ENCODE data around the gene RAB26. TPM values are rescaled to one million over a fixed set of nuclear protein-coding genes. Genes with fewer than 3 reads are reported as not detected.
"Not testable (repeated sequence)": the region's sequence is repeated elsewhere in the genome, so short reads cannot be mapped to it uniquely, and the experiment has no call there.

The RAB26 gene
- total RNA-seq, 1 donor from 2014 or later: 0.26 TPM

DNA sequence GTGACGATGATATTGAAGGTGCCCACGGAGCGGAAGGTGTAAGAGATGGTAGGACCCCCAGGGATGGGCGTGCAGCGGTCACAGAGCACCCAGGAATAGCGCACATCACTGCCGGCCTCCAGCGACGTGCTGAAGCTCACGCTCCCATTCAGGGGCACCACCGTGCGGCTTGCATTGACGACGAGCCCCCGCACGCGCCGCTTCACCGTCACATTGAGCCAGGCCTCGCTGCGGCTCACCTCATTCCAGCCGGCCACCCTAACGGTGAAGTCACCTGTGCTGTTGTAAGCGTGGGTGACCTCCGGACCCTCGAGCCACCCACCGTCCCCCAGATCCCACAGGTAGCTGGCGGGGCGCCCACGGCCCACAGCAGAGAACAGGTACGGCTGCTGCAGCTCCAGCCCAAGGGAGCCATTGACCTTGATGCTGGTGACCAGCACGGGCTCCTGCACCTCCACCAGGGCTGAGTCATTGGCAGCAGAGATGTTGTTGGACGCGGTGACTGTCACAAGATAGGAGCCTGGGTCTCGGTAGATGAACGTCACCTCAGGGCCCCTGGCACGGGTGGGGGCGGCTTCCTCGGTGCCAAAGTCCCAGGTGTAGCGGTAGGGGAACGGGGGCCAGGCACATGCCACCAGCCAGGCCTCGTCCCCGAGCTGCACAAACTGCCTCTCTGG is 38.0 kb upstream of the RAB26 start:
- H3K27me3 ChIP-seq (ENCODE audit: control insufficient read depth, insufficient read depth, low read length); H3K36me3 ChIP-seq (ENCODE audit: control insufficient read depth, insufficient read depth, low read length); H3K4me3 ChIP-seq (ENCODE audit: low read depth, low read length); DNase-seq (ENCODE audit: low read depth); FAIRE-seq: not testable (repeated sequence)

DNA sequence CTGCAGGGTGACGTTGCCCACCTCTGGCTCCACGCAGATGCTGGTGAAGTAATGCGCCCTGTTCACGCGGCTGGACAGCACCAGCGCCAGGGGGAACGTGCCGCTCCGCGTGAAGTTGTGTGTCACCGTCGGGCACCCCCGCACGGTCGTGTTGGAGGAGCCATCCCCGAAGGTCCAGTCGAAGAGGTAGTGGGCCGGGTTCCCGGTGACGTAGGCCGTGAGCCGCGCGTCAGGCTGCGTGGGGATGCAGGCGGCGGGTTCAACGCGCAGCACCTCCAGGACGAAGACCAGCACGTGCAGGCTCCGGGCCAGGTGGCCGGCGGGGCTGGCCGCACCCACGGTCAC is 37.4 kb upstream of the RAB26 start:
- not testable (repeated sequence) for DNase-seq (ENCODE audit: low read depth); H3K36me3 ChIP-seq (ENCODE audit: control insufficient read depth, insufficient read depth, low read length); FAIRE-seq; H3K27me3 ChIP-seq (ENCODE audit: control insufficient read depth, insufficient read depth, low read length); H3K4me3 ChIP-seq (ENCODE audit: low read depth, low read length)

DNA sequence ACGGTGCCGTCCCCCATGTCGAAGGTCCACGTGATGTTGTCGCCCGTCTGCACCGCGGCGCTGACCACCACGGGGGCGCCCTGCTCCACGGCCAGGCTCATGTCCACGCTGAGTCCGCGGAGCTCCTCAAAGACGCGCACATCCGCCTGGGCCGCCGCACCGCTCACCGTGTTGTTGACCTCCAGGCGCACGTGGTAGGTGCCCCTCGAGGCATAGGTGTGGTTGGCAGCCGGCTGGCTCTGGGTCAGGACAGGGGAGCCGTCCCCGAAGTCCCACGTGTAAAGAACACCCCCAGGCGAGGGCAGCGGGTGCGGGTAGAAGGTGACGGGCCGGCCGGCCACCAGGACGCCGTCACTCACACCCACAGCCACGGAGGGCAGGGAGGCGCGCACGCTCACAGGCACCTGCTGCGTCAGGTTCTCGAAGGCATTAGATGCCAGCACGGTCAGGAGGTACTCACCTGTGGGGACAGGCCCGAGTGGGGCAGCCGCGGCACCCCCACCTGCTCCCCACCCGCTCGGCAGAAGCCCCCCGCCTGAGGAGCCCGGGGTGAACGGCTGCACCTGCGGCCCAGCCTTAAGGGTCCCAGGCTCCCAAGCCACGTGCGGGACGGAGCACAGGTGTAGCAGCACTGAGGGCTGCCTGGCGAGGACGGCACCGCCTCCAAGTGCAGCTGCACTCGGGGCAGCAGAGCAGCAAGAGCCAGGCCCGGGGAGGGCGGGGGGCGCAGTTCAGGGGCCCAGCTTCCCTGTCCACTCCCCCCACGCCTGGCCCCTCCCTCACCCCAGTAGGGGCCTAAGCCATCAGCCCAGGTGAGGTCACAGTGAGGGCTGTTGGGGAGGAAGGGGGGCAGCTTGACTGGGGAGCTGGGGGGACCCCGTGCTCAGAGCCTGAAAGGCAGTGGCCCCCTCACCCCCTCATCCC is 36.8 kb upstream of the RAB26 start:
- H3K4me3 ChIP-seq (ENCODE audit: low read depth, low read length); FAIRE-seq; H3K27me3 ChIP-seq (ENCODE audit: control insufficient read depth, insufficient read depth, low read length); H3K36me3 ChIP-seq (ENCODE audit: control insufficient read depth, insufficient read depth, low read length); DNase-seq (ENCODE audit: low read depth): not testable (repeated sequence)

DNA sequence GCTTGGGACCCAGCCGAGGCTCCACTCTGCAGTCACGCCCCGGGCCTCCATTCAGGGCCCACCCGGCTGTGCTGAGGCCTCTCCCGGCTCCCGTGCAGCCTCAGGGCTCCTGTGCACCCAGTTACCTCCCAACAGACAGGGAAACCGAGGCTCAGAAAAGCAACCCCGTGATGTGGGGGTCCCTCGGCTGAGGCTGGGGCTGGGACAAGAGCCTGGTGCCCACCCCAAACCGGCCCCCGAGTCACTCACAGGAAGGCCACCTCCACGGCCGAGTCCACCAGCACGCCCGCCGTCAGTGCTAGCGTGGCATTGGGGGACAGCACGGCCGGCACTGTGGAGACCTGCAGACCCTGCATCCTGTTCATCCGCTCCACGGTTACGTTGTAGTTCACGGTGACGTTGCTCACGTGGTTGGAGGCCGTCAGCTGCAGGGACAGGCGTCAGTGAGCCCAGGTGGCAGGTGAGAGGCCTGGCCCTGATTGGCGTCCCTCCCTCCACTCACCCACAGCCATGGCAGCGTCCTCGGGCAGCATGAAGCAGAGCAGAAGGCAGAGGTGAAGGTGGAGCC is 35.8 kb upstream of the RAB26 start:
- not testable (repeated sequence) for H3K36me3 ChIP-seq (ENCODE audit: control insufficient read depth, insufficient read depth, low read length); FAIRE-seq

DNA sequence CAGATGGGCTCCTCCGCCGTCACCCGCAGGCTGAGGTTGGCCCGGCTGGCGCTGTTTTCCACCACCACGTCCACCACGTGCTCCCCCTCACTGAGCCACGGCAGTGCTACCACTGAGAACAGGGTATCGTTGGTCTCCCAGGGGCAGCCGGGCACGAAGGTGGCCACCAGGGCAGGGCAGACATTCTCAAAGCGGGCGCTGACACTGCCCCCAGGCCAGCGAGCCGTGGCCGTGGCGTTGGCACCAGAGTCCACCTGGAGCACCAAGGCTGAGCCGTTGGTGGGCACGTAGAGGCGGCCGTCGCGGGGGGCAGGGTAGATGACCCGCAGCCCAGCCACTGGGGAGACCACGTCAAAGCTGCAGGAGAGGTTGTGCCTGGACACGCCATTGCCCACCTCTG is 34.2 kb upstream of the RAB26 start:
- not testable (repeated sequence) for H3K4me3 ChIP-seq (ENCODE audit: low read depth, low read length); H3K36me3 ChIP-seq (ENCODE audit: control insufficient read depth, insufficient read depth, low read length); DNase-seq (ENCODE audit: low read depth); FAIRE-seq; H3K27me3 ChIP-seq (ENCODE audit: control insufficient read depth, insufficient read depth, low read length)

More for the DNA sequence above, 35.8 kb upstream of the RAB26 start:
- not testable (repeated sequence) for DNase-seq (ENCODE audit: low read depth); H3K4me3 ChIP-seq (ENCODE audit: low read depth, low read length); H3K27me3 ChIP-seq (ENCODE audit: control insufficient read depth, insufficient read depth, low read length)

DNA sequence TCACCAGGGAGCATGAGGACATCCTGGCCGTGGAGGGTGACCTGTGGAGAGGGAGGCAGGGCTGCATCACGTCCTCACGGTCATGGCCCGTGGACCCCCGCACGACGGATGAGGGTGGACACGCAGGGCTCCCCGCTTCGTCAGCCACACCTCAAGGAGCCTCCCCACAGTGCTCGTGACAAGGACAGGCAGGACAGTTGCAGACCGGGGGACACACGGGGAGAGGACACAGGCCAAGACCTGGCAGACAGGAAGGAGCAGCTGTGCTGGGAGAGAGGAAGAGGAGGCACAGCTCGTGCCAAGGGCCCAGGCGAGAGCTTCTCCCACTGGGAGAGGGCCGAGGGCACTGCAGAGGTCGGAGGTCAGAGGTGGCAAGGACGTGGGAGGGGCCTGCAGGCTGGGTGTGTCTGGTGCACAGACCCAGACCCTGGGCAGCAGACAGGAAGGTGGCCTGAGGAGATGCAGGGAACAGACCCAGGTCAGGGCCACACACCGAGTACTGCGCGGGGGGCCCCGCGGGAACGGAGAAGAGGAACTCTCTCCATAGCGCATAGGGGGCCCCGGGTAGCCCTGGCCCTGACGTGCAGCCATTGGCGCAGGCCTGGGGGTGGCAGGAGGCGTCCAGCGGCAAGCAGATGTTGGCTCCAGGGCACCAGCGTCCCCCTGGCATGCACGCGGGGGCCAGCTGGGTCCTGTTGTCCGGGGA is 33.4 kb upstream of the RAB26 start:
- not testable (repeated sequence) for H3K36me3 ChIP-seq (ENCODE audit: control insufficient read depth, insufficient read depth, low read length); FAIRE-seq

DNA sequence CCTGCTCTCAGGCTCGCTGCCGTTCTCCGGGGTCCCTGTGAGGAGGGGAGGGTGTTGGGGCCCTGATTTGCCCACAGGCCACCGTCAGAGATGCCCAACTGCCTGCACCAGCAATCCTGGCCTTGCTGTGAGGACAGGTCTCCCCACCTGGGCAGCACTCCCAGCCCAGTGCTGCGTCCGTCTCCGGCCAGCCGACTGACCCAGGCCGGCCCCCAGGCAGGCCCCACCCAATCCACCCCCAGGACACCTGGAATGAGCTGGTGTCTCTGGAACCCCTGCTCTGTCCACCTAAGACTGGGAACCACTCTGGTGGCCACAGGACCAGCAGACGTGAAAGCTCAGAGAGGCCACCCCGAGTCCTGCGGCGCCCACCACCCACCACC is 32.8 kb upstream of the RAB26 start:
- no peak for DNase-seq (ENCODE audit: low read depth)
- TF ChIP-seq, protein P1, sequence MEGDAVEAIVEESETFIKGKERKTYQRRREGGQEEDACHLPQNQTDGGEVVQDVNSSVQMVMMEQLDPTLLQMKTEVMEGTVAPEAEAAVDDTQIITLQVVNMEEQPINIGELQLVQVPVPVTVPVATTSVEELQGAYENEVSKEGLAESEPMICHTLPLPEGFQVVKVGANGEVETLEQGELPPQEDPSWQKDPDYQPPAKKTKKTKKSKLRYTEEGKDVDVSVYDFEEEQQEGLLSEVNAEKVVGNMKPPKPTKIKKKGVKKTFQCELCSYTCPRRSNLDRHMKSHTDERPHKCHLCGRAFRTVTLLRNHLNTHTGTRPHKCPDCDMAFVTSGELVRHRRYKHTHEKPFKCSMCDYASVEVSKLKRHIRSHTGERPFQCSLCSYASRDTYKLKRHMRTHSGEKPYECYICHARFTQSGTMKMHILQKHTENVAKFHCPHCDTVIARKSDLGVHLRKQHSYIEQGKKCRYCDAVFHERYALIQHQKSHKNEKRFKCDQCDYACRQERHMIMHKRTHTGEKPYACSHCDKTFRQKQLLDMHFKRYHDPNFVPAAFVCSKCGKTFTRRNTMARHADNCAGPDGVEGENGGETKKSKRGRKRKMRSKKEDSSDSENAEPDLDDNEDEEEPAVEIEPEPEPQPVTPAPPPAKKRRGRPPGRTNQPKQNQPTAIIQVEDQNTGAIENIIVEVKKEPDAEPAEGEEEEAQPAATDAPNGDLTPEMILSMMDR (IDR thresholded peaks at IDR 0.05; ENCODE audit: insufficient read depth, low read length, severe bottlenecking): no peak
- Histone ChIP-seq H3K36me3 (ENCODE audit: control insufficient read depth, insufficient read depth, low read length) (peaks cover 3% of the 10 kb centered on the region), H3K27me3 (ENCODE audit: control insufficient read depth, insufficient read depth, low read length) (no peaks in the 10 kb centered on the region), H3K4me3 (ENCODE audit: low read depth, low read length) (no peak overlapping the region)
- no peak for FAIRE-seq

More for the DNA sequence above, 33.4 kb upstream of the RAB26 start:
- DNase-seq (ENCODE audit: low read depth); H3K27me3 ChIP-seq (ENCODE audit: control insufficient read depth, insufficient read depth, low read length); H3K4me3 ChIP-seq (ENCODE audit: low read depth, low read length): not testable (repeated sequence)

DNA sequence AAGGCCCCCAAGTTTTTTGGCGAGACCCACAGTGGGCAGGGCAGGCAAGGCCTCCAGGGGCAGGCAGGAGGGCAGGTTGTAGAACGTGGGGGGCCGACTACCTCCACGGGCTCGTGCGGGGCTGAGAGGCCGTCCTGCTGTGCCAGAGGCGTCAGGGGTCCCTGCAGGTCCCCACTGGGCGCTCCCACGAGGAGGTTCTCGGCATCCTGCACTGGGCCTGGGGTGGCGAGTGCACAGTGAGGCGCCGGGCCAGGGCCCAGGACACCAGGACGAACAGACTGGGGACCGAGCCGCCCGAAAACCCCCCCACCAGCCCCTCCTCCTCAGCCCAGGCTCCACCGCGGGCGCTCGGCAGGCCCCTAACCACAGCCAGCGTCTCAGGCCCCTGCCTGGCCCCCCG is 32.0 kb upstream of the RAB26 start:
- H3K27me3 ChIP-seq (ENCODE audit: control insufficient read depth, insufficient read depth, low read length); H3K36me3 ChIP-seq (ENCODE audit: control insufficient read depth, insufficient read depth, low read length); DNase-seq (ENCODE audit: low read depth); FAIRE-seq; H3K4me3 ChIP-seq (ENCODE audit: low read depth, low read length): not testable (repeated sequence)

DNA sequence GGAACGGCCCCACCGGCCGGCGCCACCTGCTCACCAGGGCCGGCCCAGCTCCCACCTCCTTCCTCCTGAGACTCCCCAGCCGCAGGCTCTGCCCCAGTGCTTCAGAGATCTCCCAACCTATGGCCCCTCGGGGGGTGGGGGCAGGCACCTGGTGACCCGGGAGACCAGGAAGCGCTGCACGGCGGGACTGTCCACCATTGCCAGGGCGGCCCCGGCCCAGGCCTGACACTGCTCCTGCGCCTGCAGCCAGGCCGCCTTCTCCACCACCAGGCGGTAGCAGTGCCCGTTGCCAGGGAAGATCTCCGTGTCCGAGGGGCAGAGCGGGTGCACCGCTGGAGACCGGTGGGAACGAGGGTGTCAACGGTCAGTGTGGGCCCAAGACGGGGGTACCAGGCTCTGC is 31.1 kb upstream of the RAB26 start:
- not testable (repeated sequence) for H3K27me3 ChIP-seq (ENCODE audit: control insufficient read depth, insufficient read depth, low read length); DNase-seq (ENCODE audit: low read depth); H3K36me3 ChIP-seq (ENCODE audit: control insufficient read depth, insufficient read depth, low read length); H3K4me3 ChIP-seq (ENCODE audit: low read depth, low read length); FAIRE-seq

DNA sequence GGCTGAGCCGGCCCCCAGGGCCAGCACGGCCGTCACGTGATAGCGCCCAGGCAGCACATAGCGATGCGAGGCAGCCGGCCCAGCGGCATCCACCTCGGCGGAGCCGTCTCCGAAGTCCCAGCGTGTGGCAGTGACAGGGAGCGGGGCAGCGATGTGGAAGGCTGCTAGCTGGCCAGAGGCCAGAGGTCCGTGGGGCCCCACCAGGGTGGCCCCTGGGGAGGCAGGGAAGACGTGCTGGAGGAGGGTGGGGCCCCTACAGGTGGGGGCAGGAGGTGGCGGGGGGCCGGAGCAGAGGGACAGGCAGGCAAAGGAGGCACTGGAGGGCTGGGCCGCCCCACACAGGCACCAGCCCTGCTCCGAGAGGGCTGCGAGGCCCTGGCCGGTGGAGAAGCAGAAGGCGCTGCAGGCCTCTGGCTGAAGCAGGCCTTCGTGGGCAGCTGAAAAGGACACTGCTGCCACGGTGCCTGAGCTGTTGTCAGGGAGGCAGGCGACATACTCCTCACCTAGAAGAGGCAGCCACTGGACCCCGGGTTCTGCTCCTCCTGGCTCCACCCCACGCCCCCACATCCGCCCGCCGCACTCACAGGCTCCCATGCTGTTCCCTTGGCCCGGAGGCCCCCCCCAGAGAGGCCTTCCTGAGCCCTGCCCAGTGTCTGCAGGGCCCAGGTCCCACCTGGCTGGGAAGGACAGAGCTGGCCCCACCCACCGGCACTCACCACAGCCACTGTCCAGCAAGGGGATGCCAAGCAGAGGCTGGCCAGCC is 30.3 kb upstream of the RAB26 start:
- FAIRE-seq; H3K4me3 ChIP-seq (ENCODE audit: low read depth, low read length); DNase-seq (ENCODE audit: low read depth); H3K27me3 ChIP-seq (ENCODE audit: control insufficient read depth, insufficient read depth, low read length); H3K36me3 ChIP-seq (ENCODE audit: control insufficient read depth, insufficient read depth, low read length): not testable (repeated sequence)
